GM19455 (cell line): Measurements from ENCODE around the gene ATPAF1.
A peak's percentile ranks its signal among the peaks of the same experiment; 100 is the strongest.
"Not testable (repeated sequence)": the region's sequence is repeated elsewhere in the genome, so short reads cannot be mapped to it uniquely, and the experiment has no call there.

ENCODE experiments used
- ATAC-seq: cut with Tn5 transposase; IDR thresholded peaks from one replicate; pipeline ENCODE4 v1.9.1; 2021; ENCODE audit not compliant: unreplicated experiment

The ATPAF1 gene

DNA sequence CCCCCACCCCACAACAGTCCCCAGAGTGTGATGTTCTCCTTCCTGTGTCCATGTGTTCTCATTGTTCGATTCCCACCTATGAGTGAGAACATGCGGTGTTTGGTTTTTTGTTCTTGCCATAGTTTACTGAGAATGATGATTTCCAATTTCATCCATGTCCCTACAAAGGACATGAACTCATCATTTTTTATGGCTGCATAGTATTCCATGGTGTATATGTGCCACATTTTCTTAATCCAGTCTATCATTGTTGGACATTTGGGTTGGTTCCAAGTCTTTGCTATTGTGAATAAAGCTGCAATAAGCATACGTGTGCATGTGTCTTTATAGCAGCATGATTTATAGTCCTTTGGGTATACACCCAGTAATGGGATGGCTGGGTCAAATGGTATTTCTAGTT is 17.0 kb downstream of the ATPAF1 start:
- ATAC-seq = not testable (repeated sequence)

DNA sequence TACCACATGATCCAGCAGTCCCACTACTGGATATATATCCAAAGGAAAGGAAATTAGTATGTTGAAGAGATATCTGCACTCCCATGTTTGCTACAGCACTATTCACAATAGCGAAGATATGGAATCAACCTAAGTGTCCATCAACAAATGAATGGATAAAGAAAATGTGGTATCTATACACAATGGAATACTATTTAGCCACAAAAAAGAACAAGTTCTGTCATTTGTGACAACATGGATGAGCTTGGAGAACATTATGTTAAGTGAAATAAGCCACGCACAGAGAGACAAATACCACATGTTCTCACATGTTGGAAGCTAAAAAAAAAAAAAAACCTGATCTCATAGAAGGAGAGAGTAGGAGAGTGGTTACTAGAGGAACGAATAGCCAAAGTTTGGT is 17.7 kb downstream of the ATPAF1 start:
- no peak for ATAC-seq

DNA sequence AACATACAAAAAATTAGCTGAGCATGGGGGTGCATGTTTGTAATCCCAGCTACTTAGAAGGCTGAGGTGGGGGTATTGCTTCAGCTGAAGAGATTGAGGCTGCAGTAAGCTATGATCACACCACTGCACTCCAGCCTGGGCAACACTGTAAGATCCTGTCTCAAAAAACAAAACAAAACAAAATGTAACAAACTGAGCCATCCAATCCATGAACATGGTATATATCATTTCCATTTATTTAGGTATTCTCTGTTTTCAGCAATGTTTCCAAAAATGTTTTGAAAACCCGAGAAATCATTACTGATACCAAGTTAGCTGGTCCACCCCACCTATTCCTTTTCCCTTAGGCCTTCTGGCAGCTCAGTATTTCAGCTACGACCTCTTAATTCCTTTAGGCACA is 18.4 kb downstream of the ATPAF1 start:
- no peak for ATAC-seq

DNA sequence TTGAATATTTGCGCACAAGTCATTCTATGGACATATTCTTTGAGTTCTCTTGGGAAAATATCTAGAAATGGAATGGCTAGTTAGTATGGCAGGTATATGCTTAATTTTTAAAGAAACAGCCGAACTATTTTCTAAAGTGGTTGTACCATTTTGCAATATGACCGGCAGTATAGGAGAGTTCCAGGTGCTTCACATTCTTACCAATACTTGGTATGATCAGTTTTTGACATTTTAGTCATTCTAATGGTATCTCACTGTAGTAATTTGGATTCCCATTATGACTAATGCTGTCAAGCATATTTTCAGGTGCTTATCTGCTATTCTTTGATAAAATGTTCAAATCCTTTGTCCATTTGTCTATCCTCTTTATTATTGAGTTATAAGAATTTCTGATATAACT is 20.6 kb downstream of the ATPAF1 start:
- ATAC-seq = no peak

DNA sequence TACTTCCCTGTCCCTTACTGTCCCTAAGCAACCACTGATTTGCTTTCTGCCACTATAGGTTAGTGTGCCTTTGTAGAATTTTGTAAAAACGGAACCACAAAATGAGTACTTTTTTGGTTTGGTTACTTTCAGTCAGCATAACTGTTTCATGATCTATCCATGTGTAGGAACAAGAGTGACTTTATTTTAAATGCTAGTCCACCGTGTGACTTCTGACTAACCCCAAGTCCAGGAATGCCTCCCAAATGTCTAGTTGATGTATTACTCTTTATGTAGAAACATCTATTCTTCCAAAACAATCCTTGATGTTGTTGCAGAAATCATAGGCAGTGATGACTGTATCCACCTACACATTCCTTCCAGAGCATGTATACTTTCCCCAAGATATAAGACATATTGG is 21.3 kb downstream of the ATPAF1 start:
- ATAC-seq = no peak

DNA sequence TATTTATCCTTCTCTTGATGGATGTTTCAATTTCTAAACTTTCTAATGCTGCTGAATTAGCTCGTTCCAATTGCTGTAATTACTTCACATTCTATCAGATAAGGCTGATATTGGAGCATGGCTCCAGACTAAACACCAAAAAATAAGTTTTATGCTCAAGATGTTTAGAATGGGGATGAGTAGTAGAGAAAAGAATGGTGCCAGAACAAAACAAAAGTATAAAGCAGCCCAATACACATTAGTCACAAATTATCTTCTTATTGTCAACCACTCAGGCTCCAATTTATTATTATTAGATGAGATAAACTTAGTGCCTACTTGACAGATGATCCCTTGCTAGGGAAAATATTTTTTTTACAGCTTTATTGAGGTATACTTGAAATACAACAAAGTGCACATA is 21.8 kb downstream of the ATPAF1 start:
- ATAC-seq = no peak

DNA sequence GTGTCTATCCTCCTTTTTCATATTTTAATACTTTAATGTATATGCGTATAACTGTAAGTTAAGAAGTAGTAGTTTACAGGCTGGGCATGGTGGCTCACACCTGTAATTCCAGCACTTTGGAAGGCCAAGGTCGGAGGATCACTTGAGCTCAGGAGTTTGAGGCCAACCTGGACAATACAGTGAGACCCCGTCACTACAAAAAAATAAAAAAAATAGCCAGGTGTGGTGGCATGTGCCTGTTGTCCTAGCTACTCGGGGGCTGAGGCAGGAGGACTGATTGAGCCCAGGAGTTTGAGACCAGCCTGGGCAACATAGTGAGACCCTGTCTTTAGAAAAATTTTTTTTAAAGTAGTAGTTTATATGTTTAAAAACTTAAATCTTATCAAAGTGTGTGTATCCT is 22.3 kb downstream of the ATPAF1 start:
- no peak for ATAC-seq

DNA sequence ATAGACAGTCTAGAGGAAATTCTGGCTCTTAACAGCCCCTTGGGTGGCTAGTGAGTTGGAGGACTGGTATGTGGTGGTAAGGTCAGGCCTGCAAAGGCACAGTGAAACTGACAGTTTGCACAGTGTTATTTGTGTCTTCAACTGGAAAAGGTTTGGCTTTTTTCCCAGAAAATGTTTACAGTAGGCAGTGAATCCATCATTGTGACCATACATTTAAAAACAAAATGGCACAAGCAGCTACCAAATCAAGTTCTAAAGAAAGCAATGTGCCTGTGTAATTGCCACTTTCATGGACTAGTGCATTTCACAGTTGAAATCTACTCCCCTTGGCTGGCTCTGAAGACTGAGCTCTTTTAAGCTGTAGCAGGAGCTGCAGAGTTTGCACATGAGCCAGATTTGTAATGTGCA is 24.8 kb downstream of the ATPAF1 start:
- no peak for ATAC-seq

DNA sequence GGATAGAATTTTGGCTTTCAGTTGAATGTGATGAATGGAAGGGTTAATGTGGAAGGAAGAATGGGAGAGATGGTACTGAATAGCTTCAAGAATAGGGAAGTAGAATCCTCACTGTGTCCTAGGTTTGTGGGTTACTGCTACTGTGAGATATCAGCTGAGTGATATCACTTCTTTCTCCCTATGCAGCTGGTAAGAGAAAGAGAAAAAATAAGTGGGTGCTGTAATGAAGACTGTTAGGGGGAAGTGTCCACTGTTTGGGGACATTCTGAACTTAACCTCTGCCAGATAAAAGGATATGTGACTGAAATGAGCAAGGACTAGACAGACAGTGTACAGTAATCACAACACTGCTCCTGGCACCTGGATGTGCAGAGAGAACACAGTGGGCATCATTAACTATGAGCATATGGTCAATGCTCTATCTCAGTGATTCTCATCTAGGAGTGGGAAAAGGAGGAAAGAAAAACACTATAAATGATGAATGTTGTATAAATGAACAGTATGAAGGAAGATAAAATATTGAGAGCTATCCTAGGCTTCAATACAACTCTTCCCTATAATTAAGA is 26.0 kb downstream of the ATPAF1 start:
- no peak for ATAC-seq

DNA sequence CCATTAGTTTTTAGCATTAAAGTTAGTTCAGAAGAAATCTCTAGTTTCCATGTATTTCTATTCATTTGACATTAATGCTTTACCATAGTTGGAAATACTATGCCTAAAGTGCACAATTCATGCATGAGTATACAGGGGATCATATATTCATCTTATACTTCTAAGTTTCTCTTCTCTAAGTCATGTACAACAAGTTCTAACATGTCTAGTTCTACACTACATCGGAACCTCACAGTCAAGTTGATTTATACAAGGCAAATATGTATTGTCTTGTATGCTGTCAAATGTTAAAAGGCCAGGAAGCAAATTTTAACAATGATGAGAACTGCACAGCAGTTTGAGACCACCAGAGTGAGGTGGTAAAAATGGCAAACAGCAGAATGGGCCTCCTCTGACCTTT is 28.6 kb downstream of the ATPAF1 start:
- ATAC-seq = no peak

DNA sequence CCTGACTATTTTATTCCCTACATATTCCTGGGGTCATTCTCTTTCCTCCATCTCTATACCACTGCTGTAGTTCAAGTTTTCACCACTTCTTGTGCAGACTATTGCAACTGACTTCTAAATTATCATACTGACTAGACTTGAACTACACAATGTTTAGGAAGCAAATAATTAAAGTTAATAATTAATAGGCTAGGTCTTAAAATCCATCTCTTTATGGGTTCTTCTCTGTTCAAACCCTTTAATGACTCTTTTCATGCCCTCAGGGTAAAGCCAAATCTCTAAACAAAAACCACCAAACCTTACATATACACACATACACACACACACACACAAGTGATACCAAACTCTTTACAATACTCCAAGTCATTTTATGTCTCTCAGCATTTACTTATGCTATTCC is 29.2 kb downstream of the ATPAF1 start:
- ATAC-seq = no peak

DNA sequence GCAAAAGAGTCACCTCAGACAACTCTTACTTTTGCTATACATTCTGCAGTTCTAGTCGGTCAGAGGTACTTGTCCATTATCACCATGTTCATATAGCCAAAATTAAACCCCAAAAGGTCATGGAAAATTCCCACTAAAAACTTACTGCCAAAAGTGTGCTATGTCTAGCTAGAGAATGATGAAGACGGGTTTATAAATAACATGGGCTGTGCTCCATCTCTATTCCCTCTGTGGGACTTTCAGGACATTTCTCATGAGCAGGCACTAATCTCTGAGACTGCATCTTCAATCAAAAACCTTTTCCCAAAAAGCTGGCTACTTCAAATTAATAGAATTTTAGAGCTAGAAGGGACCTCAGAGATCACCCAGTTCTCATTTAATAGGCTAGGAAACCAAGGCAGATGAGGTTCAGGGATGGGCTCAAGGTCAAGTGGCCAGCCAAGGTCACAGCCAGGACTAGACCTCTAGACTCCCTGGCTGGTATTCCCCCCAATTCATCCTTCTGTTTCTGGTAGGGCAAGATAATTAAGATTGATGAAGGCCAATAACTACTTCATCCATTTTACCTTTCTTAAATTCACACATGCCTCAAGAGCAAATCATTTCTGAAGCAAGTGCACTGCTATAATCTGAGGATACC is 30.6 kb downstream of the ATPAF1 start:
- ATAC-seq = no peak

DNA sequence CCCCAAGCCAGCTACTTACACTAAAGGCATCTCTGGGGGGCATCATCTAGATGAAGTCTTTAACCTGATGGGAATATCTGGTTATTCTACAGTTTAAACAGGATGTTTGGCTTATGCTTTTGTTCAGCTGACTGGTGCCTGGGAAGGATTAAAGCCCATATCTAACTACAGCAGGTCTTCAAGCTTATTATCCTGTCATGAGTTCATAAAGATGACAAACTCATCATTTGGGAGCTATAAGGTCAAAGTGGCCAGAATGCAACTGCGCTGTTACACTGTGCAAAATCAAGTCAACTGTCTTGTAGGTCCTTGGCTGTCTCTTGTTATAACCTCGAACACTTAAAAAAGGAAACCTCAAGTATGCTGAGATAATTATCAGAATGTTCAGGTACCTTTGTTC is 33.0 kb downstream of the ATPAF1 start:
- ATAC-seq = no peak

DNA sequence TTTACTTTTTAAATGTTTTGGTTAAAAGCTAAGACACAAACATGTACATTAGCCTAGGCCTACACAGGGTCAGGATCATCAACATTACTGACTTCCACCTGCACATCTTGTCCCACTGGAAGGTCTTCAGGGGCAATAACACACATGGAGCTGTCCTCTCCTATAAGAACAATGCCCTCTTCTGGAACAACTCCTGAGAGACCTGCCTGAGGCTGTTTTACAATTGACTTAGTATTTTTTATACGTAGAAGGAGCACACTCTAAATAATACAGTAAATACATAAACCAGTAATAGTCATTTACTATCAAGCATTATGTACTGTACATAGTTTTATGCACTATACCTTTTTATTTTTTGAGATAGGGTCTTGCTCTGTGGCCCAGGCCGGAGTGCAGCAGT is 37.4 kb downstream of the ATPAF1 start:
- no peak for ATAC-seq

DNA sequence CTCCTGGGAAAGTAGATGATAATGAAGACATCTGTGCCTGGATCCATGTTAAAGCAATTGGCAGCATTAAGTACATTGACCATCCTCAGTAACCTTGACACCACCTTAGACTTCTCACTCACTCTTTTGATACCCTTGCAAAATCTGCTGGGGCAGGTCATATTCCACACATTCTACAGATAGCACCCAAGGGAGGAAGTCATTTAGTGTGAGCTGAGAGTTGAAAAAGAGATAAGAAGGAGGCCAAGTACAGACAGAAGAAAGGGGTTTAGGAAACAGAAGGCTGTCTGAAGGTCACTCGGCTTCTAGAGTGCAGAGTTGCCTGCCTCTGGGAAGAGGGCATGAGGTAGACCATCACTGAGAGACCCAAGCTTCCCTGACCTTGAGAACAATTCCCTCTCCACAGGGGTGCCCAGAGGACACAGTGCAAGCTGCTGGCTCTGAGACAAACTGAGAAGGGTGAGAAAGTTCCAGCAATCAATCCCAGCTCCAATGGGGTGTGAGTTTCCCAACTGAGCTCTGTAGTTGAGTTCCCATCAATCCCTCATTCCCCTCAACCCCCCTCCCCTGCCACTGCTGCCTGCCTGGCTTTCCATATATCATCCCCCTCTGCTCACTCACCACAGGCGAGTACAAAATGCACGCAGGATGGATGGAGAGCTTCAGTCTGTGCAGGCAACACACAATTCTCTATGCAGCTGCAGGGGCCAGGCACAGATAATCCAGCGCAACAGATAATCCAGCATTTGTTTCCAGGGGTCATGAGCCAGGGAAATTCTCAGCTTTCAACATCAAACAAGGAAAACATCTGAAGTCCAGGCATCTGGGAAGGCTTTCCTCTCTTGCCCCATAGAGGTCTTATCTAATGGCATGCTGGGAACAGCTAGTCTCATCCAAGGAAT is 44.2 kb downstream of the ATPAF1 start:
- no peak for ATAC-seq

DNA sequence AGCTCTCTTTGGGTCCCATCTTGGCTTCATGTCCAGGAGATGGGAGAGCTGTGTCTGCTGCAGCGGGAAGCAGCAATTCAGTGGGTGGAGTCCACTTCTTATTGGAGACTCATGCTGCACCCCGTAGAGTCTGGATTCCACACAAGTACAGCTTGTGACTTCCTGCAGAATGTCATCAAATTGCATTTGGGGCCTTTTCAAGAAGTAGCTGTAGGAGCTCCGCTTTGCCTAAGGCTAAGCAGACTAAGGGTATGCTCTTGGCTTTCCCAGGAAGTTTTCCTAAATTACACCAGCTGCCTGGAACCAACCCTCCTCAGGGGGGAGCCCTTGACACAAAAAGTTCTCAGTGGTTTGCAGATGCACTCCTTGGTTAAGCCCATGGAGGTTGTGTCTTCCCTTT is 45.8 kb downstream of the ATPAF1 start:
- ATAC-seq = no peak

DNA sequence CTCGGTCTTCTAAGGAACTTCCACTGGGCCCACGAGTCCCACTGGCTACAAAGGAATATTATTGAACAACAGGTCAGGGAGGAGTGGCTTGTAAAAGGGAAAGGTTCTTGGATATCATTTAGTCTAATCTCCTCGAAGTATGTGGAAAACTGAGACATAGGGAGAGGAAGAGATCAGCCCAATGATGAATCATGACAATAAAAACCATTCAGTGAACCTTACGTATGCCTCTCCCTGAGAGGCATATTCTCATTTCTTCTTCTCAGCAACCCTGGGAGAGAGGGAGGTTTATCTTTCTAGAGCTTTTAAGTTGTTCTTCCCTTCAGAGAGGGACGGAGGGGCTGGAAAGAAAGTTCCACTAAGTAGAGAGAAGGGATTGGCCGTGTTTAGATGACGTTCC is 46.2 kb downstream of the ATPAF1 start:
- no peak for ATAC-seq

DNA sequence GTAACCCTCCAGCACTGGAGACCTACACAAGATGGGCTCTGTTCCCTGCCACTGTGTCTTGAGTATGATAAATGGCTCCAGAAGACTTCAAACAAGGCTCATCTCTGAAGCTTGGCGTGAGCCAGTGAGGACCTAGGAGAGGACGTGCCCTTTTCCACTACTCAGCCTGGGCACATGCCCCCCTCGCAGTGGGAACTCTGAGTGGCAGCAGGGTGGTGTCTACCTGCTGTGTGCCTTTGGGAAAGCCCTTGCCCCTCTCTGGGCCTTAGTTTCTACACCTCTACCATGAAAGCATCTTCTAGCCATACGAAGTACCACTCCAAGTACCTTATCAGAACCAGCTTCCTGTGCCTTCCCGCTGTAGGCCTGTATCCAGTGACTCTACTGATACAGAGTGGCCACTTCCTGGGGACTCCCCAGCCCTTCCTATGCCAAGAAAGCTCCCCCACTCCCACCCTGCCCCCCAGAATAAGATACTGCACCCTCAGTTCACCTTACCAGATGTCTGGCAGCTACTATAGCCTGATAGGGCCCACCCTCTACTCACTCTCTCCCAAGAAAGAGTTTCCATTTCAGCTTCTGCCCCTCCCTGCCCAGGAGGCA is 48.4 kb downstream of the ATPAF1 start:
- no peak for ATAC-seq

DNA sequence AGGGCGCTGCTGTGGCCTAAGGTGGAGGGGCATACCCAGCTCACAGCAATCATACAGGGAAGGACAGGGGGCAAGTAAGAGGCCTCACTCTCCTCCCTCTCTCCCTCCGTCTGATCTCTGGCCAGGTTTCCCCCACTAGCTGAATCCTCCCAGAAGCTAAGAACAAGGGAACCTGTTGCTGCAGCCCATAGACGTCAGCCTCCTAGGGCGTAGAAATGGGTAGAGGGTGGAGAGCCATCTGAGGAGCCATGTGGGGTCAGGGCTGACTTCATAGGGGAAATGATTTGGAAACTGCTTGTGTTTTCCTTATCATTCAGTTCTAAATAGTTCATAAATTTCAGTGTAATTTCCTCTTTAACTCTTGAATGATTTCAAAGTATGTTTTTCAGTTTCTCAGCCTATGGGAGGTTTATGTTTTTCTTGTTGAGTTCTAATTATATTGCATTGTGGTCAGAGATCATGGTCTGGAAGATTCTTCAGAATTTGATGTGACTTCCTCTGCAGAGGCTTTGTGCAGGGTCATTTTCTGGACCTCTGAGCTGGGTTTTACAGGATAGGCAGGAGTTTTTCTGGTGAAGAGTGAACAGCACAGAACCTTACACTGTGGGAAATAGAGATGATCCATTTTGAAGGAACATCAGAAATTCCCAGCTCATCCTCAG is 49.3 kb downstream of the ATPAF1 start:
- no peak for ATAC-seq

DNA sequence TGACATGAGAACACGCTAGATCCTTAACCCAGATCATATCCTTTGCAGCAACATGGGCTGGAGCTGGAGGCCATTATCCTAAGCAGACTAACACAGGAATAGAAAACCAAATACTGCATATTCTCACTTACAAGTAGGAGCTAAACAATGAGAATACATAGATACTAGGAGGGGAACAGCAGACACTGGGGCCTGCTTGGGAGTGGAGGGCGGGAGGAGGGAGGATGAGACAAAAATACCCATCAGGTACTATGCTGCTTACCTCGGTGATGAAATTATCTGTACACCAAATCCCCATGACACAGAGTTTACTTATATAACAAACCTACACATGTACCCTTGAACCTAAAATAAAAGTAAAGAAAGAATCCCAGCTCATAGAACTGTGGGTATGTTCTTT is 50.3 kb downstream of the ATPAF1 start:
- ATAC-seq = no peak

DNA sequence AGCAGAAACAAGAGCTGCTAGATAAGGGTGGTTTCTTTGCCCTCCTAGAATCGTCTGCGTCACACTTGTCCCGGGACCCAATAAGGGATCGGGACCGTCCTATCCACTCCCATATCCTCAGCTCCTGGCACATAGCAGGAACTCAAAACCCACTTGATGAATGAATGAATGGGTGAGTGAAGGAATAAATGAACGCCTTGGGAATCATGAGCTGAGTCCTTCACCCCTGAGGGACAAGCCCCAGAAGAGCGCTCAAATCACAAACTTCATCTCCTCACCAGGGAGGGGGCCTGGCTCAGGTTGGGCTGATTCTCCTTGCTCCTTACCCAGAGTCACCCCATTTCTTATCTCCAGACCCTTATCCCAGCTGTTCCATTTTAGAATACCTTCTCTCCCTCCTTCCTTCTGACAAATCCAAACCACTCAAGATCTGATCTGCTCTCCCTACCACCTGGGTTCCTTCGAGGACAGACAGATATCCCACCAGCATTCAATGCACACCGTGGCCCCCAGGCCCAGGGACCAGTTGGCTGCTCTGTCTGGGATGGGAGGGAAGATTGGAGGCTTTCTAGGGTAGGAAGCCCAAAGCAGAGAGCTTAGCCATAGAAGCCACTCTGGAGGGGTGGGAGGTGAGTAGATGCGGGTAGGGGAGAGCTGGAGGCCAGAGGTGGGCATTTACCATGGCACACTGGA is 50.9 kb downstream of the ATPAF1 start:
- ATAC-seq = peak; percentile 12
